ENCODE data around the gene TRIML1. TPM values are rescaled to one million over a fixed set of nuclear protein-coding genes. Genes with fewer than 3 reads are reported as not detected.

Gene TRIML1
- polyA plus RNA-seq, 1 experiment = not detected

- ChIA-PET POLR2A (no interaction called here), CTCF (no interaction called here)
- Histone ChIP-seq H3K9me3 (ENCODE audit: control insufficient read depth, insufficient read depth, low read length) (peaks cover 22% of the 10 kb centered on the region), H3K27ac (ENCODE audit: low read depth, low read length) (no peak overlapping the region), H3K4me3 (ENCODE audit: low read depth, low read length) (no peak overlapping the region), H3K27me3 (ENCODE audit: control insufficient read depth, insufficient read depth, low read length) (no peaks in the 10 kb centered on the region)
- no peak for DNase-seq (ENCODE audit: low read depth, low spot score)
- TF ChIP-seq CTCF (IDR thresholded peaks at IDR 0.05; ENCODE audit: low read depth, low read length) = no peak
Observed at GRCh38 chr4:188195389-188195985, 56.2 kb downstream of the TRIML1 start.

GRCh38 chr4:188196134-188196735 is 57.0 kb downstream of the TRIML1 start:
- Histone ChIP-seq H3K27me3 (ENCODE audit: control insufficient read depth, insufficient read depth, low read length) (no peaks in the 10 kb centered on the region), H3K4me3 (ENCODE audit: low read depth, low read length) (no peak overlapping the region), H3K27ac (ENCODE audit: low read depth, low read length) (no peak overlapping the region), H3K9me3 (ENCODE audit: control insufficient read depth, insufficient read depth, low read length) (peaks cover 22% of the 10 kb centered on the region)
- CTCF ChIA-PET = no interaction called here
- POLR2A ChIA-PET = no interaction called here
- DNase-seq (ENCODE audit: low read depth, low spot score) = no peak
- TF ChIP-seq CTCF (IDR thresholded peaks at IDR 0.05; ENCODE audit: low read depth, low read length) = no peak

Small RNA genes within 50 kb of the gene (small RNA-seq; reads per million reads assigned to genes)
- not detected for gene RNU6-173P (ENCODE audit: insufficient read length, low read depth)

Other genes starting within 250 kb of the TRIML1 start
- gene ZFP42, start 143.7 kb upstream of the TRIML1 start, polyA plus RNA-seq (2011; rRNA removed) = 0.05 and 0.07 TPM in 2 replicates
- 0.06 and 0.07 TPM in 2 replicates for gene TRIML2, start 29.8 kb upstream of the TRIML1 start, polyA plus RNA-seq (2011; rRNA removed)

All from AG04450 (cell line).